DMS79 (cell line): Measurements from ENCODE around the gene SEZ6L.
"Not testable (repeated sequence)": the region's sequence is repeated elsewhere in the genome, so short reads cannot be mapped to it uniquely, and the experiment has no call there.

Experiments
- DNase-seq: peaks from one replicate; lab custom pipeline; 2025; lab: John Stamatoyannopoulos, UW

Gene SEZ6L

GRCh38 chr22:26383968-26384556 is 214.8 kb downstream of the SEZ6L start:
- no peak for DNase-seq

DNA sequence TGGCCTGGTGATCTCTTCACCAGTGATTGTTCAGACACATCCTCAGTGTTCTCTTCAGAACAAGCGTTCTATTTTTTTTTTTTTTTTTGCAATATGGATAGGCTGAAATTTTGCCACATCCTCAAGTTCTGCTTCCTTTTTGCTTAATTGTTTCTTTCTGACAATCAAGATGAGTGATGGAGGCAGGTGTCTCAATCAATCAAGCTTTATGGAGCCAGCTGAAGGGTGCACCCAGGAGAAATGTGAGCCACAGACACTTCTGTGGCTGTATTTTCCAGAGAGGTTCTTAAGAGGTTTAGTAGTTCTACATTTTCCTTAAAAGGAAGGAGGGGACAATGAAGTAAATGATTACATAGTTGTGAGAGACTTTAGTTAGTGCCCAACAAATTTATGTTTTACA is 215.9 kb downstream of the SEZ6L start:
- no peak for DNase-seq

DNA sequence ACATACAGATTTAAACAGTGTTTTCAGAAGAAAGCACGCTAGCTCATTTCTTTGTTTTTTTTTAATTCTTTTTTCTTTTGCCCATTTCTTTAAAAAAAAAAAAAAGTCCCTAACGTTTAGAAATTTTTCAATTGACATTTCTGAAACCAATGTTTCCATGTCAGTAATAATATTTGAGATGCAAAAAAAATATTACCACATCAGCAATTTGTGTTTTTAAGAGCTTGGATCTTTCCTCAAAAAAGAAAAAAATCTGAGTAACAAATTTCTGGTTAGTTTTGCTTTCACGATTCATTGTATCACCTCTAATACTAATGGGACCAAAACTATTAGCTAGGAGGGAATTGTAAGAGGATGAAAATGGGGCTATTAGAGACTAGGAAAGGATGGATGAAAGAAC is 219.9 kb downstream of the SEZ6L start:
- no peak for DNase-seq

- no peak for DNase-seq
Measured at GRCh38 chr22:26391091-26391490, 221.8 kb downstream of the SEZ6L start.

GRCh38 chr22:26391623-26392022 is 222.4 kb downstream of the SEZ6L start:
- DNase-seq, result no peak

DNA sequence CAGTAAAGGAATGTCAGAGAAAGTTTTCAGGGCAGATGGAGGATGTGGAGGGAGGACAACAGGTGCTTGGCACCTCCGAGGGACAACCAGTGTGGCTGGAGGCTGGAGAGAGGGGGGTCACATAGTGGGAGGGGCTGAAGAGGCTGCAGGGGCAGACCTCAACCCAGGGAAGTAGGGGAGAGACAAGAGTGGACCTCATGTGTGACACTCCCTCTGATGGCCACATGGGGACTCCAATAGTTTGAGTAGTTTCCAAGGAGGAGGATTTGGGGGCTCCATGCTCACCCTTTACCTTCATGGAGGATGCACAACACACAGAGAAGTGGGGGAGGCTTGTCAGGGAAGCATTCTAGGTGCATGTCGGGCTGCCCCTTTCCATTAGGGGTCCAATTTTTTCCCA is 224.7 kb downstream of the SEZ6L start:
- DNase-seq, result no peak

- DNase-seq, result no peak
Measured at GRCh38 chr22:26394777-26395176, 225.5 kb downstream of the SEZ6L start.

DNA sequence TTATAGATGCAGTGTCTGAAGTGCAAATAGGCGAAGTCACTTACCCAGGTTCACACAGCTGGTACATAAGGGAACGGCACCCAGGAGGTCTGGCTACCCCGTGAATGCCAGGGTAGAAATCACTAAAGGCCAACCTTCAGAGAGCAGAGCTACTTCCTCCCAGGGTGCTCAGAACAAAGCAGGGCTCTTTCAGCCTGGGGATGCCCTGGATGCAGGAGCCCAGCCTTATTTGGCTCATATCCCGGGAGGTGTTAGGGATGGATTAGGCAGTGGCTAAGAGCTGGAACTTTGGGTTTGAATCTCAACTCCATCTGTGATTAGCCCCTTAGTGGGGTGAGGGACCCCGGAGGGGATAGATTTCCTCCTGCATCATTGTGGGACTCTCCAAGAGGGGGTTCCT is 226.7 kb downstream of the SEZ6L start:
- DNase-seq, result no peak

DNA sequence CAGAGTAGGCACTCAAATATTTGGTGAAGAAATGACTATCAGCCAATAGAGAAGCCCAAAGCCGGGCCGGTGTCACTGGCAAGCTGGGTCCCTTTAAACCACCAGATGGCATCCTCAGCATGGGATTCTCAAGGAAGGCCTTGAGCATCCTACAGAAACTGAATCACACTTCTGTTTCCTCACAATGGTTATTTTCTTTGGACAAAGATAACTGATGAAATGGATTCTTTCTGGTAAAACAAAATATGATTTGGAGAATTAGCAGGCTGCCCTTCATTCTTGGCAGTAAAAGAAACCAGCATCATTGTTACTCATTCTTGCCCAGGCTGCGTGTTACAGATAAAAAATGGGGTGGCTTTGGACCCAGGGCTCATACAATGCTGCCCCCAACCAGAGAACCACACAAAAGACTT is 229.5 kb downstream of the SEZ6L start:
- DNase-seq, result no peak

GRCh38 chr22:26399289-26399688 is 230.0 kb downstream of the SEZ6L start:
- DNase-seq, result no peak

DNA sequence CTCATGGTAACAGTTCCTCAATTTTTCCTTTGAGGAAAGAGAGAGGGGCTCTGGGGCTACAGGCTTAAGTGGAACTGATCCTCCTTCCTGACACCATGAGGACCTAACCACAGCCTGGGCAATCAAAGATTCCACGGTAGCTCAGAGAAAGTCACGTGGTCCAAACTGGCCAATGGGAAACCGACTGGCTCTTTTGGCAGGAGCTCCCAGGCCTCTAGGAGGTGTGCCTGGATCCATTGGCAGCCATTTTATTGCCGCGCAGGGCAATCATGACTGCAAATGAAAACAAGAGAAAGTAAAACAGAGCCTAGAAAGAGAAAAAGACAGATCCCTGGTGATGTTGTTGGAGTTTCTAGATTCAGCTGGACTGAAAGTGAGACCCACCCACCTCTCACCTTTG is 232.5 kb downstream of the SEZ6L start:
- DNase-seq, result no peak

DNA sequence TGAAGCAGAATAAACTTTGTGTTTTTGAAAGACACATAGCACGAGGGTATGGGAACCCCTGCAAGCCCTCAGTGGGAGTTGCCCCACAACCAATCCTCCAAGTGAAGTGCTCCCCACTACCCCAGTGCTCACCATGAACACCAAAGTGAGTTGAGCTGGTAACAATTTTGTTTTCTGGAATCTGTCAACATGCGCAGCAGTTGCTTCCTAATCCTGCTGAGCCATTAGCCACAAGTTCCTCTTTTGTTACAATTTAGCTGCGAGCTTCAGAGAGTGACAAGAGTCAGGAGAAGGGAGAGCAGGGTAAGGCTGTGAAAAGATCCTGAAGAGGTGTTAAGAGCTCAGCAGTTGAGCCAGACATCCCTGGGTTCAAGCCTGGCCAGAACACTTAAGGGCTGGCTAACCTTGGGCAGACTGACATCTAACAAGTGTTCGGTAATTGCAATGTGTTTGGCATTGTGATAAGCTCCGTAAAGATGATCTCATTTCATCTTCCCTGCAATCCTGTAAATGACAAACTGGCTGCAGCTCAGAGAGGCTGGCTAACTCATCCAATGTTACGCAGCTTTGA is 235.7 kb downstream of the SEZ6L start:
- no peak for DNase-seq

- DNase-seq, result no peak
Measured at GRCh38 chr22:26406118-26406517, 236.9 kb downstream of the SEZ6L start.

DNA sequence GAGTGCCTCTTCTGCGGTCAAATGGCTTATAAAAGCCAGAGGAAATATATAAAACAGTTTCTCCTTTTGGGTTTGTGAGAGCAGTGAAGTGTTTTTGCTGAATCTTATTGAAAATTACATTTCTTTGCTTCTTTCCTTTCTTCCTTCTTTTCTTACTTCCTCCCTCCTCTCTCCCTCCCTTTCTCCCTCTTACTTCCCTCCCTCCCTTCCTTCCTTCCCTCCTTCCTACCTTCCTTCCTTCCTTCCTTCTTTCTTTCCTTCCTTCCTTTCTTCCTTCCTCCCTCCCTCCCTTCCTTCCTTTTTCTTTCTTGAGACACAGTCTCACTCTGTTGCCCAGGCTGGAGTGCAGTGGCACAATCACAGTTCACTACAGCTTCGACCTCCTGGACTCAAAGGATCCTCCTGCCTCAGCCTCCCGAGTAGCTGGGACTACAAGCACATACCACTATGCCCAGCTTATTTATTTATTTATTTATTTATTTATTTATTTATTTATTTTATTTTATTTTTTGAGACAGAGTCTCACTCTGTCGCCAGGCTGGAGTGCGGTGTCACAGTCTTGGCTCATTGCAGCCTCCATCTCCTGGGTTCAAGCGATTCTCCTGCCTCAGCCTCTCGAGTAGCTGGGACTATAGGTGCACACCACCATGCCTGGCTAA is 239.4 kb downstream of the SEZ6L start:
- DNase-seq, result not testable (repeated sequence)

- DNase-seq, result no peak
Measured at GRCh38 chr22:26409719-26410335, 240.6 kb downstream of the SEZ6L start.

GRCh38 chr22:26410386-26410785 is 241.1 kb downstream of the SEZ6L start:
- DNase-seq, result no peak

DNA sequence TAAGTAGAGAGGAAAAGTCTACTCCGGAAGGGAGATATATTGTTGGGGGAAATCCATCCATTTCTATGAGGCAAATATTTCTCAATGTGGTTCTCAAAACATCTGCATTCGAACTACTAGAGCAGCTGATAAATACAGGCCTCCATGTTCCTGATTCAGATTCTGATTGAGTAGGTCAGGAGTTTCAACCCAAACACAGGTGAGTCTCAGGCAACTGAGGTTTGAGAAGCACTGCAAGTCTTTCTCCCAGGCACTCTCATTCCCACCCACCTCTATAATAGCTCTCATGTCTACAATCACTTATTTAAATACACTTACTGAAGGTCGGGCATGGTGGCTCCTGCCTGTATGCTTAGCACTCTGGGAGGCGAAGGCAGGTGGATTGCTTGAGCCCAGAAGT is 245.1 kb downstream of the SEZ6L start:
- DNase-seq, result no peak

DNA sequence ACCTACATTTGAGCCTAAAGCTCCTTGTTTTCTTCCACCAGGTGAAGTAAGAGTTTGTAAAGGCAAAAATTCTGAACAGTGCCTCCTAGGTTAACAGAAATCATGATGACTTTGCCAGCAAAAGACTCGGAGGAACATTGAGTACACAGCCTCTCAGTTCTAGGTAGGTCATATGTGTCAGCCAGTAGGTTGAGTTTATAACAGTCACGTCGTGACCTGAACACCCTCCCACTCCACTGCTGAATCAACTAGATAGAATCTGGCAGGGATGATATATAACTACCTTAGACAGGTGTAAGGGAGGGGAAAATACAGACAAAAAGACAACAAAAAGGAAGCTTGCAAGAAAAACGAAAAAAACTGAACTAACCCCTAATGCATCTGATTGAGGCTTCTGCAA is 247.0 kb downstream of the SEZ6L start:
- DNase-seq, result no peak

DNA sequence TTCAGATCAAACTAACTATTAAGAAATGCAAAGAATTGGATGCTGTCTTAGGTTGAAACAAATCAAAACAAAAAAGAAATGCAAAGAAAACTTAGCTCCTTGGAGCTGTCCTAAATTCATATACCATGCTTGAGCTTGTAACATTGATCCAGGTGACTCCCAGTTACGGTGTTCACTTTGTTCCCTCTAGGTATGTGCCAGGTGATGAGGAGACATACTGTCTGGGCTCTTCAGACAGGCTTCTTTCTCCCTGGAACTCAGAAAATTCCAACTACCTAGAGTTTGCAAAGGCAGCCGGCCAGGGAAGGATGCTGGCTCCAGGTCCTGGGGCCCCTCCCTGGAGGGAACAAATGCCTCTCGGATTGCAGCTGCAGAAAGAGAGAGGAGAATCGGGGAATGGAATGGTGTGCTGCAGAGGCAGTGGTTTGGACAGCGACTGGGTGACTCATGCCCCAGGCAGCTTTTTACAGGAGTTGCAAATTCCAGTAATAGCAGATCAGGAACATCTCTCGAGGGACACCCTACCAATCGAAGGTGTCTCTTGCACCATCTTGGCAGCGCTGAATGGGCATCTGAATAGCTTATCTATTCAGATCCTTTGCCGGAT is 247.5 kb downstream of the SEZ6L start:
- DNase-seq, result no peak

DNA sequence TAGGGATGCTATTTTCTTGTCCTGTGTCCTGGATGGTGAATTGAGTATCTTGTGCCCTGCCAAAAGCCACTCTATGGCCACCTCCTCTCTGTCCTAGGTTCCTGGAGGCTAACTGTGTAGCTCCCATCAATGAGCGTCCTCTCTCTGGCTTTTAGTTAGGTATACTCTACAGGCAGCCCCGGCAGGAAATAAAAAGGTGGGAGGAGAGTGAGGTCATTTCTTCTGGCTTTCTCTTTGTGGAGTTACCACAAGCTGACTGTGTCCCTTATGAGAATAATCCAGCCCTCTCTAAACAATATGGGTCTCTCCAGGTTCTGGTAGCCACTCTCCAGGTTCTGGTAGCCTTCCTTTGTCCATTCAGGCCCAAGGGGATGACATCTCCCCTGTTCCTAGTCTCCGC is 248.1 kb downstream of the SEZ6L start:
- no peak for DNase-seq

DNA sequence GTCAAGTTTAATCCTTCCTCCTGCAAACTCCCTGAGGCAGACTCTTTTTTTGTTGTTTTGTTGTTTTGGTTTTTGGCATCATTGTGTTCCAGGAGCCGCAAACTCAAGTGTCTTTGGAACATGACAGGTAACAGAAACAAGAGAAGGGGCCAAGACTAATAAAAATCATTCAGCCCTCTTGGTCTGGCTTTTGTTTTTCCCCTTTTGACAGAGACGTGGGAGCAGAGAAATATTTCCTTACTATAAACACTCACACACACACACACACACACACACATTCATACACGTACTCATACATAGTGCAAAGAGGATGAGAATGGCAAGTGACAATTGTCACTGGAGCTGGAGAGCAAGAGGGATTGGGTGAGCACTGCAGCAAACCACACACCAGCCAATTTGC is 249.4 kb downstream of the SEZ6L start:
- no peak for DNase-seq

- no peak for DNase-seq
Measured at GRCh38 chr22:26426924-26427323, 257.7 kb downstream of the SEZ6L start.
